Skeletal muscle tissue (tissue), 4 donors: ENCODE data around the gene CNOT8. TPM values are rescaled to one million over a fixed set of nuclear protein-coding genes. Genes with fewer than 3 reads are reported as not detected.
"Not testable (repeated sequence)": the region's sequence is repeated elsewhere in the genome, so short reads cannot be mapped to it uniquely, and the experiment has no call there.

Source experiments
- H3K27ac ChIP-seq: one replicate; pipeline ENCODE4 v1.7.0; 2013; ENCODE audit warnings: mild to moderate bottlenecking, low read depth, low read length, inconsistent platforms
- H3K27me3 ChIP-seq, 3 donors: one replicate each; pipeline ENCODE4 v1.7.0; 2013; ENCODE audit warnings: low read length in 3 of 3; ENCODE audit not compliant: control insufficient read depth in 3 of 3, insufficient read depth in 3 of 3
- H3K36me3 ChIP-seq, 3 donors: one replicate each; pipeline ENCODE4 v1.7.0; 2013; ENCODE audit warnings: low read length in 3 of 3; ENCODE audit not compliant: control insufficient read depth in 3 of 3, insufficient read depth in 3 of 3
- H3K4me1 ChIP-seq, 3 donors: one replicate each; pipeline ENCODE4 v1.7.0; 2013; ENCODE audit warnings: low read length in 3 of 3, mild to moderate bottlenecking in 3 of 3; ENCODE audit not compliant: control insufficient read depth in 3 of 3, insufficient read depth in 3 of 3
- H3K4me3 ChIP-seq, 3 donors: one replicate each; pipeline ENCODE4 v1.7.0; 2013; ENCODE audit warnings: low read length in 3 of 3
- H3K9ac ChIP-seq, 3 donors: one replicate each; pipeline ENCODE4 v1.7.0; 2013; ENCODE audit warnings: low read length in 3 of 3, mild to moderate bottlenecking in 3 of 3, moderate library complexity in 2 of 3, low read depth in 1 of 3
- H3K9me3 ChIP-seq, 3 donors: one replicate each; pipeline ENCODE4 v1.7.0; 2013; ENCODE audit warnings: low read length in 3 of 3; ENCODE audit not compliant: control insufficient read depth in 3 of 3
- total RNA-seq: library from RNA; depleted of rRNA; stranded (reverse); fragments of >200 nt; gene quantifications from one replicate; pipeline ENCODE4 v1.2.3, GENCODE V29; 2014
- donor health status: Osteomylitis.

CNOT8 gene
- total RNA-seq, 1 donor from 2014 or later: 42.3 TPM

DNA sequence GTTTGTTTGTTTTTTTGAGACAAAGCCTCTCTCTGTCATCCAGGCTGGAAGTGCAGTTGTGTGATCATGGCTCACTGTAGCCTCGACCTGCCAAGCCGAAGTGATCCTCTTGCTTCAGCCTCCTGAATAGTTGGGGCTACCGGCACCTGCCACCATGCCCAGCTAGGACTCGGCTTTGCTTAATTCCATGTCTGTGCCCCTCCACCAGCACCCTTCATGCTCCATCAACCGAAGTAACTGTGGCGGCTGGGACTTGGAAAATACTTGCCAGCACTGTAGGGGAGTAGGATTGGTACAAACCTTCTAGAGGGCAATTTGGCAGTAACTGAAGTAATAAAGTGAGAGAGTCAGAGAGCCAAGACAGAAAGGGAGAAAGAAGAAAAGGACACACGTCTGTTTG is 27.0 kb upstream of the CNOT8 start:
- Histone ChIP-seq H3K27me3 (no peaks in the 10 kb centered on the region), H3K9me3 (no peaks in the 10 kb centered on the region), H3K4me1 (peaks cover 0 to 9% (median 3%) of the 10 kb centered on the region in 3 donors), H3K4me3 (no peak overlapping the region), H3K9ac (peak overlapping the region in 1 of 3 donors; percentile 25), H3K27ac (no peak overlapping the region), H3K36me3 (peaks cover 25 to 35% (median 27%) of the 10 kb centered on the region in 3 donors)

DNA sequence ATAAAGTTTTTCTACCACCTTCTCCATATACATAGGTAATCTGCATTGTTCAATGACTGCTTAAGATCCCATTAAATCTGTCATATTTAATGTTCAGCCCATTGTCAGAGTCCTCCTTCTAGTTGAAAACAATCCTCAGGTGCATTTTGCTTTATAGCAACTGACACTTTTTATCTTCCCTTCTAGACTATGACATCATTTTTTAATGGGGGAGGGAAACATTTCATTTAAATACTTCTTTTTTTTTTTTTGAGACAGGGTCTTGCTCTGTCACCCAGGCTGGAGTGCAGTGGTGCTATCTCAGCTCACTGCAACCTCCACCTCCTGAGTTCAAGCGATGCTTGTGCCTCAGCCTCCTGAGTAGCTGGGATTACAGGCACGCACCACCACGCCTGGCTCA is 25.6 kb upstream of the CNOT8 start:
- not testable (repeated sequence) for H3K27me3 ChIP-seq, H3K27ac ChIP-seq, H3K9ac ChIP-seq, H3K4me1 ChIP-seq, H3K9me3 ChIP-seq, H3K4me3 ChIP-seq
- peaks cover 28 to 33% (median 32%) of the 10 kb centered on the region in 3 donors for H3K36me3 ChIP-seq

DNA sequence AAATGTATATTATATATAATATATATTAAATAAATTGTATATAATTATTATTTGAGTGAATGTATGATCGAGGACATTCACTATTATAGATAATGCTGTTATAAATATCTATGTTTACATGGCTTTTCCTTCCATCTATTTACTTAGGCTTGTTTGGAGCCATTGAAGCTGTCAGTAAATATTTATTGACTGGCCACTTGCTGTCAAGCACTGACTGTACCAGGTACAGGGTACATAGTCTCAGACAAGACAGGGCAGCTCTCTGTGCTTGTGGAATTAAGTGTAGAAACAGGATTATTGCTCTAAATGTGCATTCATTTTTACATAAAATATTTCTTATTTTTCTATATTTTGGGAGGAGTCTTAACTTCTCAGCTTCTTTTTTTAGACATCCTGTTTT is 24.4 kb upstream of the CNOT8 start:
- H3K9me3 ChIP-seq: no peaks in the 10 kb centered on the region
- H3K27me3 ChIP-seq: no peaks in the 10 kb centered on the region
- H3K36me3 ChIP-seq: peaks cover 27 to 33% (median 30%) of the 10 kb centered on the region in 3 donors
- H3K27ac ChIP-seq: no peak overlapping the region
- H3K9ac ChIP-seq: no peak overlapping the region
- H3K4me3 ChIP-seq: no peak overlapping the region
- peaks cover 0 to 9% (median 3%) of the 10 kb centered on the region in 3 donors for H3K4me1 ChIP-seq

DNA sequence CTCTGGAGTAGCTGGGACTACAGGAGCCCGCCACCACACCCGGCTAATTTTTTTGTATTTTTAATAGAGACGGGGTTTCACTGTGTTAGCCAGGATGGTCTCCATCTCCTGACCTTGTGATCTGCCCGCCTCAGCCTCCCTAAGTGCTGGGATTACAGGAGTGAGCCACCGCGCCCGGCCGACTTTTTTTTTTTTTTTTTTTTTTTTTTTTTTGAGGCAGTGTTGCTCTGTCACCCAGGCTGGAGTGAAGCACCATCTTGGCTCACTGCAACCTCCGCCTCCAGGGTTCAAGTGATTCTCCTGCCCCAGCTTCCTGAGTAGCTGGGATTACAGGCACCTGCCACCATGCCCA is 22.8 kb upstream of the CNOT8 start:
- H3K36me3 ChIP-seq: peaks cover 11 to 19% (median 17%) of the 10 kb centered on the region in 3 donors
- not testable (repeated sequence) for H3K4me3 ChIP-seq, H3K27ac ChIP-seq, H3K4me1 ChIP-seq, H3K9ac ChIP-seq, H3K9me3 ChIP-seq, H3K27me3 ChIP-seq

DNA sequence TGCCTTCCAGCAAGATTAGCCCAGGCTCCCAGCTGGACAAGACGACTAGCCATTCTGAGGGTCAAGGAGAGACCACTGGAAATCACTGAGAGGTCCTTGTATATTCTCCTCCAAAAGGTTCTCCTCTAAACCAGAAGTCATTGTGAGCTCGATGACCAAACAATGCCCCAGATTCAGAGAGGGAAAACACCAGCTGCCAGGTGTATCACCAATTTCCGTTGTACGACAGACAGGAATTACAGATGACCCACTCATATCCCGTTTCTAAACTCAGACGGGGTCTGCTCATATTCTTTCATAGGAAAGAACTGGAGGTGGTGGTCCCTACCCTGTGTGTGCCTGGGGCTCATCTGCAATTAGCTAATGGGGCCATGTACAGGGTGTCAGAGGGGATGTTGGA is 22.2 kb upstream of the CNOT8 start:
- Histone ChIP-seq H3K4me1 (peaks cover 2 to 4% (median 3%) of the 10 kb centered on the region in 3 donors), H3K27ac (no peak overlapping the region), H3K4me3 (no peak overlapping the region), H3K27me3 (no peaks in the 10 kb centered on the region), H3K9ac (no peak overlapping the region), H3K9me3 (no peaks in the 10 kb centered on the region), H3K36me3 (peaks cover 10 to 15% (median 13%) of the 10 kb centered on the region in 3 donors)

DNA sequence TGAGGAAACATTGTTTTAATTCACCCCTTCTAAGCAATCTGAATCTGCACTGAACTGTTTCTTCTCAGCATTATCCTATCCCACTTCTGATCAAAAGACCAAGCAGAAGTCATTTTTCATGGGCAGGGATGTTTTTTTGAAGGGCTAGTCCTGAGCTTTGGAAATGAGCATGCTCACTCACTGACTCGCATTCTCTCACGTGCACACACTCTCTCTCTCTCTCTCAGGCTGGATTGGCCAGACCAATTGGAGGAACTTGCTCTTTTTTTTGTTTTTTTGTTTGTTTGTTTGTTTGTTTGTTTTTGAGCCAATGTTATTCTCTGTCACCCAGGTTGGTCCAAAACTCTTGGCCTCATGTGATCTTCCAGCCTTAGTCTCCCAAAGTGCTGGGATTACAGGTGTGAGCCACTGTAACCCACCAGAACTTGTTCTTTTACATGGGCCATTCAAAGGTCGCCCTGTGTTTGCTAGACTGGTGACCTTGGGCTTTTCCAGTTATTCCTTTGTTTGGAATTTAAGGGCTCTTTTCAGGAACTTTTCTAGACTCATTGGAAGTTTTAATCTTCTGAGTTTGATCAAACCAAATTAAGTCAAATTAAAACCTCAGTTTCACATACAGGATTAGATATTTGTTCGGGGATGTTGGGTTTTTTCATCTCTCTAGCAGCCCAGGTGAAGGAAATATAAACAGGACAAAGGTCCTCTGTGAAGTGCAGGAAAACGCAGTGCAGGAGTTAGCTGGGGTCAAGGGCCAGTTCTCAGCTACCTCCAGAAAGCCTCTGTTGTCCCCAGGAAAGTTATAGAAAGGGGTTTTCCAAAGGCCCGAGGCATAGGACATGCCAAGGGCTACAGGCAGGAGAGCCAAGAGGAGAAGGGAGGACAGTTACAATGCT is 21.2 kb upstream of the CNOT8 start:
- Histone ChIP-seq H3K4me1 (peaks cover 2 to 4% (median 3%) of the 10 kb centered on the region in 3 donors), H3K36me3 (peaks cover 6 to 12% (median 7%) of the 10 kb centered on the region in 3 donors), H3K9ac (no peak overlapping the region), H3K9me3 (no peaks in the 10 kb centered on the region), H3K27ac (no peak overlapping the region), H3K27me3 (no peaks in the 10 kb centered on the region), H3K4me3 (no peak overlapping the region)

DNA sequence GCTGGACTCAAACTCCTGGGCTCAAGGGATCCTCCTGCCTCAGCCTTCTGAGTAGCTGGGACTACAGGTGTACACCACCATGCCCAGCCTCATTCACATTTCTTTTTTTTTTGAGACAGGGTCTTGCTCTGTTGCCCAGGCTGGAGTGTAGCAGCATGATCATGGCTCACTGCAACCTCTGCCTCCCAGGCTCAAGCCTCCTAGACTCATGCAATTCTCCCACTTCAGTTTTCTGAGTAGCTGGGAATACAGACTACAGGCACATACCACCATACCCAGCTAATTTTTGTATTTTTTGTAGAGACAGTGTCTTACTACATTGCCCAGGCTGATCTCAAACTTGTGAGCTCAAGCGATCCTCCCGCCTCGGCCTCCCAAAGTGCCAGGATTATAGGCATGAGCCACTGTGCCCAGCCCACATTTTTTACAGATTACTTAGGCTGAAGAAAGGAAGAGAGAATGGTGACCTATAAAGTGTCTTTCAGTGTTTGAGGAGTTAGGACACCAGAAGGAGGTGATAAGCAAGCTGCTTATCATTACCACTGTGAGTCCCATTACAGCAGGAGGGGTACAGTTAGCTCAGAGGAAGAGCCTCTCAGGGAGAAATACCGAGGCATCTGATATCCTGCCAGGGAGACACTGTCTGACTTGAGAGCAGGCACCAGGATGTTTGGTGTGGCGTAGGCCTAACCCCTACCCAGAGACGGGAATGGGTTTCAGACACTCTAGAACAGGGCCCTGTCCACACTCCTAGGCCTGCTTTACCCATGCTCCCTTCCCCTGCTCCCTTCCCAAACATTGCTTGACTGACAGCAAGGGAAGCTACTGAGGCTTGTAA is 17.8 kb upstream of the CNOT8 start:
- Histone ChIP-seq H3K9ac (no peak overlapping the region), H3K9me3 (no peaks in the 10 kb centered on the region), H3K4me1 (peaks cover 0 to 3% (median 2%) of the 10 kb centered on the region in 3 donors), H3K27ac (no peak overlapping the region), H3K36me3 (peaks cover 7 to 14% (median 9%) of the 10 kb centered on the region in 3 donors), H3K4me3 (no peak overlapping the region), H3K27me3 (no peaks in the 10 kb centered on the region)

DNA sequence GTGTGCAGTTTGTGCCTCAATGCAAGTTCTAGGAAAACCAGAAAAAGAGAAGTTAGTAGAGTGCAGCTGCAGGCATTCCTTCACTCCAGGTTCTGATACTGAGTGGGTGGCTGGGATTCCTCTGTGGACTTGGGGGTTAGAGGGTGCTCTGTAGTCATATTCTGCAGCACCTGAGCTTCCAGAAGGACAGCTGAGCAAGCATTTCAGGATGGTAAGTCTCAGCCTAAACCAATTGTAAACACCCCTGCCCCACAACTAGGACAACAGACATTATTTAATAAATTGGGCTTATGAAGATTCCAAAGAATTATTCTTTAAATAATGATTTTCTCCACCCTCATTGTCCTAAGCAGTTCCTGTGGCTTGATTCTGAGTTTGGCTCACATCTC is 17.2 kb upstream of the CNOT8 start:
- Histone ChIP-seq H3K4me3 (no peak overlapping the region), H3K27me3 (no peaks in the 10 kb centered on the region), H3K4me1 (peaks cover 0 to 2% (median 0%) of the 10 kb centered on the region in 3 donors), H3K36me3 (peaks cover 7 to 14% (median 9%) of the 10 kb centered on the region in 3 donors), H3K9me3 (no peaks in the 10 kb centered on the region), H3K27ac (no peak overlapping the region), H3K9ac (no peak overlapping the region)

DNA sequence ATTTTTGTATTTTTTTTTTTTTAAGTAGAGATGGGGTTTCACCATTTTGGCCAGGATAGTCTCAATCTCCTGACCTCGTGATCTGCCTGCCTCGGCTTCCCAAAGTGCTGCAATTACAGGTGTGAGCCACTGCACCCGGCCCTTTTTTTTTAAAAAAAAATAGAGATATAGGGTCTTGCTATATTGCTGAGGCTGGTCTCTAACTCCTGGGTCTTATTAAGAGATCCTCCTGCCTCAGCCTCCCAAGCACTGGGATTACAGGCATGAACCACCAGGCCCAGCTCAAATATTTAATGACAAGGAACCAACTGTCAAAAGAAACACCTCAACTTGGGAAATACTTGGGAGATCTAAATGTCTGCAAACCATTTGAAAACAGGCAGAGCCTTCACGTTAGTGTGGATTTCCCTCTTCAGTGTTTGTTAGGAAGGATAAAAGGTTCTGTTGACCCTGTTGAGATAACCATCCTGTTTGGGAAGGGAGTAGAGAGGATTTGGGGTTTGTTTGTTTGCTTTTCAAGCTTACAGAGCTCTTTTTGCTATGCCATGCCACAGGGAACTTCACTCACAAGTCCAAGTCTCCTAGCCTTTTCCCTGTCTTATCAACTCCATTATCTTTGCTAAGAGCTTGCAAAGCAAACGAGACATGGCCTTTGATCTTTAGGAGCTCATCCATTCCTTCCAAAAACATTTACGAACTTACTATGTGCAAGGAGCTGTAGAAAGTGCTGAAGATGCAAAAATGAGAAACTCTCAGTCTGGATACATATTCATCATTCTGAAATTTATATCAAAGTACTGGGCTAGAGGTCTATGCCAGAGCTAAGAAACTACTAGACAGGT is 15.5 kb upstream of the CNOT8 start:
- Histone ChIP-seq H3K4me3 (no peak overlapping the region), H3K9ac (no peak overlapping the region), H3K27me3 (no peaks in the 10 kb centered on the region), H3K27ac (no peak overlapping the region), H3K9me3 (no peaks in the 10 kb centered on the region), H3K4me1 (peaks cover 0 to 2% (median 0%) of the 10 kb centered on the region in 3 donors), H3K36me3 (peaks cover 3 to 8% (median 4%) of the 10 kb centered on the region in 3 donors)
